SK-MEL-5 (cell line): Measurements from ENCODE around the gene TEX264. TPM values are rescaled to one million over a fixed set of nuclear protein-coding genes. Genes with fewer than 3 reads are reported as not detected.
"Not testable (repeated sequence)": the region's sequence is repeated elsewhere in the genome, so short reads cannot be mapped to it uniquely, and the experiment has no call there.

ENCODE experiments used
- DNase-seq: peaks from one replicate; pipeline ENCODE4 v3.0.0-alpha.2; 2016; ENCODE audit warnings: low read depth, low spot score
- in situ Hi-C: cut with HindIII; loops from 2 replicates; pipeline ENCODE4 v1.10.0; 2016; ENCODE audit warnings: low sequenced_read_pairs, high pct_unique_total_duplicates, low pct_unique_long_range_greater_than_20kb
- polyA plus RNA-seq, 2 experiments: library from polyadenylated mRNA; depleted of rRNA; stranded (reverse); fragments of >200 nt; gene quantifications; 2 replicates each; pipeline ENCODE4 v1.2.3, GENCODE V29; 2015
- total RNA-seq: library from RNA; depleted of rRNA; stranded (reverse); fragments of >200 nt; shearing (Covaris generic); gene quantifications from 2 replicates; pipeline ENCODE4 v1.2.3, GENCODE V29; 2014; rRNA removed

Gene TEX264
- total RNA-seq: 107 and 124 TPM in 2 replicates
- polyA plus RNA-seq (2015; cell fraction: cytosol; rRNA removed): 119 and 128 TPM in 2 replicates
- polyA plus RNA-seq (2015; cell fraction: nucleus; rRNA removed): 71.0 and 71.7 TPM in 2 replicates

- in situ Hi-C loops: no loop called here
- DNase-seq: peak; percentile 79
Observed at GRCh38 chr3:51670823-51671733, at the start of gene TEX264. Gene TEX264 (plus strand): TSS chr3:51671252. CDS start chr3:51674305, 3,053 bp downstream.

- no peak for DNase-seq
- in situ Hi-C loops: no loop called here
Observed at GRCh38 chr3:51622413-51622812, 48.6 kb upstream of the TEX264 start.

- DNase-seq: no peak
- in situ Hi-C loops: no loop called here
Observed at GRCh38 chr3:51622868-51623267, 48.2 kb upstream of the TEX264 start.

DNA sequence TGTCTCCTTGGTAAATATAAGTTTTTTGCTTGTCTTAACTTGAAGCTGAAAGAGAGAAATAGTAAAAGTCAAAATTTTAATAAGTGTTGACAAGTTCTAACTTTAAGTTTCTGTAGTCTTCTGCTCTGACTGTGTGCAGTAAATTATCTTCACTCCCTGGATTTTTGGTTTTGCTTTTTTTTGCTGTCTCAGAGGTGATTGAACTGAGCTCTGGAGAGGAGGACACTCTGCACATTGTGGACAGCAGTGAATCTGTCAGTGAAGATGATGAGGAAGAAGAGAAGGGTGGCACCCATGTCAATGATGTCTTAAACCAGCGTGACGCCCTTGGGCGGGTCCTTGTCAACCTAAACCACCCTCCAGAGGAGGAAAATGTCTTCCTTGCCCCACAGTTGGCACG lies 40.5 kb upstream of the TEX264 start:
- in situ Hi-C loops: no loop called here
- DNase-seq: no peak

DNA sequence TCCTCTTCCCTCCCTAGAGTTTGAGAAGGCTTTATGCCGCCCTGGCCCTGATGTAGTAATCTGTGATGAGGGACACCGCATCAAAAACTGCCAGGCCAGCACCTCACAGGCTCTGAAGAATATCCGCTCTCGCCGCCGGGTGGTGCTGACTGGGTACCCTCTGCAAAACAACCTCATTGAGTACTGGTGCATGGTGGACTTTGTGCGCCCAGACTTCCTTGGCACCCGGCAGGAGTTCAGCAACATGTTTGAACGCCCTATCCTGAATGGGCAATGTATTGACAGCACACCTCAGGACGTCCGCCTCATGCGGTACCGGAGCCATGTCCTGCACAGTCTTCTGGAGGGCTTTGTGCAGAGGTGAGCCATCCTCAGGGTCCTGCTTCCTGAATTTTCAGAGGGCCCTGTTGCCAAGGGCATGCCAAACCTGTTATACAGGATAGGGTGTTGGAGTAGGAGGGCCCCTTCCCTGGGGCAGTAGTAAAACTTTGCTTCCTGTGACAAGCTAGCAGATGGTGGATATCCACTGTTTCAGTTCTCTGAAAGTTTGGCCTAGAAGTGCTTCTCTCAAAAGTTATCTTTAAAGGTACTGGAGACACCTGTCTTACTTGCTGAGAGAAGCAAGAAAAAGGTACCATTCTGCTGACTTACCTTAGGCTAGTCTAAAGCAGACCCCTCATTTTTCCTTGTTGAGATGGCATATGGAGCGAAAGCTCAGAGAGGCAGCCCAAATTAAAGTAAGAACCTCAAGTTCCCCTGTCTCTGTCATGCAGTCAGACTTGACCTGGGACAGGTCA lies 33.7 kb upstream of the TEX264 start:
- no peak for DNase-seq
- in situ Hi-C loops: no loop called here

DNA sequence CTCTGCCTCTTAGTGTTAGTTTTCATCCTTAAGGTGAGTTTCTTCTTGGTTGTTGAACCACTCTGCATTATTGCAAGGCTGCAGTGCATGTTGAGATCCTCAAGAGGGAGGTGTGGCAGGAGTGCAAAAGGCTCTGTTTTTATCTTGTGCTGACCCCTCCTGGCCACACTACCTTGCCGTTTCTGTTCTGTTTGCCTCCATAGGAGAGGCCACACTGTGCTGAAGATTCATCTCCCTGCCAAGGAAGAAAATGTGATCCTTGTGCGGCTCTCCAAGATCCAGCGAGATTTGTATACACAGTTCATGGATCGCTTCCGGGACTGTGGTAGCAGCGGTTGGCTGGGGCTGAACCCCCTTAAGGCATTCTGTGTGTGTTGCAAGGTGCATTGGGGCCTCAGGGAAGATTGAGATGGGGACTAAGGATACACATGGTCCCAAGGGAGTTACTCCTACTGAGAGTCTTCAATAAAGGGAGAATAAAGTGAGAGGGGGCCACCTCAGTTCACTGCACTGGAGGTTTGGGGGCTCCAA lies 33.0 kb upstream of the TEX264 start:
- in situ Hi-C loops: no loop called here
- DNase-seq: peak; percentile 90

- DNase-seq: peak; percentile 58
- in situ Hi-C loops: no loop called here
Observed at GRCh38 chr3:51642462-51642861, 28.6 kb upstream of the TEX264 start.

DNA sequence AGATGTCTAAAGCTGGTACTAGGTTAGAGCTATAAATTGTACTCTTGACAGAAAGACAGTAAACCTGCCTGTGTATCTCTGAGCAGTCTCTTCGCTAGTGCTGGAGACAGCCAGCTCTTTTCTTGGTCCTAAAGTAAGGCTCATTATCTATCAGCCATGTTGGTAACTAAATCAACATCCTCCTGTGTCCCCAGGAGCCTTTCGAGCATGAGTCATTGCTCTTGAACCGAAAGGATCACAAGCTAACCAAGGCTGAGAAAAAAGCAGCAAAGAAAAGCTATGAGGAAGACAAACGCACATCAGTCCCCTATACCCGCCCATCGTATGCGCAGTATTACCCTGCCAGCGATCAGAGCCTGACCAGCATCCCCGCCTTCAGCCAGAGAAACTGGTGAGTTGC lies 25.0 kb upstream of the TEX264 start:
- DNase-seq: no peak
- in situ Hi-C loops: no loop called here

DNA sequence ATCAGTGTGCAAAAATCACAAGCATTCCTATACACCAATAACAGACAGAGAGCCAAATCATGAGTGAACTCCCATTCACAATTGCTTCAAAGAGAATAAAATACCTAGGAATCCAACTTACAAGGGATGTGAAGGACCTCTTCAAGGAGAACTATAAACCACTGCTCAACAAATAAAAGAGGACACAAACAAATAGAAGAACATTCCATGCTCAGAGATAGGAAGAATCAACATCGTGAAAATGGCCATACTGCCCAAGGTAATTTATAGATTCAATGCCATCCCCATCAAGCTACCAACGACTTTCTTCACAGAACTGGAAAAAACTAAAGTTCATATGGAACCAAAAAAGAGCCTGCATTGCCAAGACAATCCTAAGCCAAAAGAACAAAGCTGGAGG lies 18.9 kb upstream of the TEX264 start:
- in situ Hi-C loops: not testable (repeated sequence)

DNA sequence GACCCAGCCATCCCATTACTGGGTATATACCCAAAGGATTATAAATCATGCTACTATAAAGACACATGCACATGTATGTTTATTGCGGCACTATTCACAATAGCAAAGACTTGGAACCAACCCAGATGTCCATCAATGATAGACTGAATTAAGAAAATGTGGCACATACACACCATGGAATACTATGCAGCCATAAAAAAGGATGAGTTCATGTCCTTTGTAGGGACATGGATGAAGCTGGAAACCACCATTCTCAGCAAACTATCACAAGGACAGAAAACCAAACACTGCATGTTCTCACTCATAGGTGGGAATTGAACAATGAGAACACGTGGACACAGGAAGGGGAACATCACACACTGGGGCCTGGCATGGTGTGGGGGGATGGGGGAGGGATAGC lies 17.6 kb upstream of the TEX264 start:
- DNase-seq, in situ Hi-C loops: not testable (repeated sequence)

More for the DNA sequence above, 18.9 kb upstream of the TEX264 start:
- not testable (repeated sequence) for DNase-seq

DNA sequence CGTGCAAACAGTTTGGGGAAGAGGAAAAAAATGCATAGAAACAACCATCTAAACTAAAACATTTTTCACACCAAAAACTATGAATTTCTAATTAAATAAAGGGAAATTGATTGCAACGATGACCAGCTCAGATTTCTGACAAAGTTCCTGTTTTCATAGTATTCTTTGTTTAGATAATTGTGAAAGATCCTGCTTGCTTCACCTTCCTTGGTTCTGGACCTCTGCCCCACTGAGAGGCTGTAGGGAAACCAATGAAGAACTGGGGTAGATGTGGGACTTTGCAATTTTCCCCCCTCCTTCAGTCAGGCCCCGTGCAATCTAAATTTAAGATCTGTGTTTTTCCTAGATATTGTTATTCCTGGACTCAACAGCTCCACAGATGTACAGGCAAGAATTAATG lies 13.8 kb upstream of the TEX264 start:
- in situ Hi-C loops: no loop called here
- no peak for DNase-seq

- no peak for DNase-seq
- in situ Hi-C loops: no loop called here
Observed at GRCh38 chr3:51659942-51660341, 11.1 kb upstream of the TEX264 start.

DNA sequence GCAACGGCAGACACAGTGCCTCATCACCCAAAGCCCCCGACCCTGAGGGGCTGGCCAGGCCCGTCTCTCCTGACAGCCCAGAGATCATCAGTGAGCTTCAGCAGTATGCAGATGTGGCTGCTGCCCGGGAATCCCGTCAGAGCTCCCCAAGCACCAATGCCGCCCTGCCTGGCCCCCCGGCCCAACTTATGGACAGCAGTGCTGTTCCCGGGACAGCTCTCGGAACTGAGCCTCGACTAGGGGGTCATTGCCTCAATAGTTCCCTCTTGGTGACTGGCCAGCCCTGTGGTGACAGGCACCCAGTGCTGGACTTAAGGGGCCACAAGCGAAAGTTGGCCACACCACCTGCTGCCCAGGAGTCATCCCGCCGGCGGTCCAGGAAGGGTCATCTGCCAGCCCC lies 8.6 kb upstream of the TEX264 start:
- no peak for DNase-seq
- in situ Hi-C loops: no loop called here

DNA sequence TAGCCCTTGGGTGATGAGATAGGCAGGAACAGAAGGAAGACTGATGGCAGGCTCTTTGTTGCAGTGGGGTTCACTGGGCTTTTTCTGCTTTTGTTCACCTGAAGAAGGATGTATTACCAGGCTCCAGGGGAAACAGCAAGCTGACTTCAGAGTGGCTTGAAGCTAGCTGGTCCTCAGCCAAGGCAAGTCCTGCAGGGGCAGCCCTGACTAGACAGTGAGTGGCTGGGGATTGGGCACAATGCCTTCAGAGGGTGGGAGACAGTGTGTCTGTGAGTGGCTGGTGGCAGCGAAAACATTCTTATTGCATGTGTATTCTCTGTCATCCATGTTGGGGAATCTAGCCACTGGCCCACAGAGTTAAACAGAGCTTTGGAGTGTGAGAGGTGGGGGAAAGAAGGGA lies 2.3 kb upstream of the TEX264 start:
- DNase-seq: no peak
- in situ Hi-C loops: no loop called here

GRCh38 chr3:51669241-51670052 lies 1.6 kb upstream of the TEX264 start:
- in situ Hi-C loops: no loop called here
- DNase-seq: peak; percentile 87

GRCh38 chr3:51670053-51670822 lies 814 bp upstream of the TEX264 start:
- DNase-seq: no peak
- in situ Hi-C loops: no loop called here
